Measurements from ENCODE around the gene PRKAR2A. TPM values are rescaled to one million over a fixed set of nuclear protein-coding genes. Genes with fewer than 3 reads are reported as not detected.

PRKAR2A gene
- 72.1 TPM for total RNA-seq
- long read RNA-seq, full-length matches to known transcripts, result 7 of 31 reads
- long read RNA-seq, partial matches to known transcripts, result 11 of 31 reads
- long read RNA-seq, other reads (novel, unspliced or antisense), result 13 of 31 reads

- DNase-seq (ENCODE audit: low spot score), result peak; percentile 97
These were observed at the start of gene PRKAR2A for GRCh38 chr3:48847504-48848423. TSS of gene PRKAR2A (minus strand) at chr3:48847874. CDS start at chr3:48847596, 278 bp downstream.

- DNase-seq (ENCODE audit: low spot score), result no peak
These were observed 49.3 kb upstream of the PRKAR2A start for GRCh38 chr3:48896936-48897335.

GRCh38 chr3:48894516-48894915 is 46.8 kb upstream of the PRKAR2A start:
- DNase-seq (ENCODE audit: low spot score), result no peak

GRCh38 chr3:48891606-48892005 is 43.9 kb upstream of the PRKAR2A start:
- no peak for DNase-seq (ENCODE audit: low spot score)

- DNase-seq (ENCODE audit: low spot score), result no peak
These were observed 38.1 kb upstream of the PRKAR2A start for GRCh38 chr3:48885753-48886152.

- no peak for DNase-seq (ENCODE audit: low spot score)
These were observed 34.0 kb upstream of the PRKAR2A start for GRCh38 chr3:48881652-48882114.

GRCh38 chr3:48881006-48881405 is 33.3 kb upstream of the PRKAR2A start:
- DNase-seq (ENCODE audit: low spot score), result no peak

- no peak for DNase-seq (ENCODE audit: low spot score)
These were observed 32.3 kb upstream of the PRKAR2A start for GRCh38 chr3:48879994-48880377.

- DNase-seq (ENCODE audit: low spot score), result no peak
These were observed 31.8 kb upstream of the PRKAR2A start for GRCh38 chr3:48879307-48879993.

- DNase-seq (ENCODE audit: low spot score), result no peak
These were observed 30.0 kb upstream of the PRKAR2A start for GRCh38 chr3:48877671-48878070.

GRCh38 chr3:48863122-48863521 is 15.4 kb upstream of the PRKAR2A start:
- DNase-seq (ENCODE audit: low spot score), result no peak

GRCh38 chr3:48859206-48859605 is 11.5 kb upstream of the PRKAR2A start:
- DNase-seq (ENCODE audit: low spot score), result no peak

GRCh38 chr3:48858709-48859108 is 11.0 kb upstream of the PRKAR2A start:
- no peak for DNase-seq (ENCODE audit: low spot score)

GRCh38 chr3:48857641-48858040 is 10.0 kb upstream of the PRKAR2A start:
- DNase-seq (ENCODE audit: low spot score), result no peak

- DNase-seq (ENCODE audit: low spot score), result no peak
These were observed 8.8 kb upstream of the PRKAR2A start for GRCh38 chr3:48856469-48856868.

GRCh38 chr3:48855681-48856447 is 8.2 kb upstream of the PRKAR2A start:
- no peak for DNase-seq (ENCODE audit: low spot score)

- DNase-seq (ENCODE audit: low spot score), result peak; percentile 45
These were observed 4.5 kb upstream of the PRKAR2A start for GRCh38 chr3:48852151-48852550.

- DNase-seq (ENCODE audit: low spot score), result no peak
These were observed 3.7 kb upstream of the PRKAR2A start for GRCh38 chr3:48851407-48851806.

GRCh38 chr3:48848816-48849515 is 1.3 kb upstream of the PRKAR2A start:
- DNase-seq (ENCODE audit: low spot score), result peak; percentile 49

GRCh38 chr3:48847053-48847503 is 596 bp downstream of the PRKAR2A start:
- peak; percentile 94 for DNase-seq (ENCODE audit: low spot score)

GRCh38 chr3:48845170-48845569 is 2.5 kb downstream of the PRKAR2A start:
- DNase-seq (ENCODE audit: low spot score), result no peak

Data from mesenteric fat pad (tissue), 1 donor.